Endothelial cell of umbilical vein (primary cell): ENCODE measurements around the gene VMP1. TPM values are rescaled to one million over a fixed set of nuclear protein-coding genes. Genes with fewer than 3 reads are reported as not detected.

ENCODE experiments used
- BruUV-seq: library from RNA; stranded (reverse); fragments of 400-500 nt; replicated peaks from 2 replicates; lab custom pipeline; 2021; lab: Mats Ljungman, UMichigan
- CTCF ChIA-PET: fragments of 300-600, 350-600 bp; sonication (Branson Sonifier 250); formaldehyde crosslinking; loops from one replicate; lab custom pipeline; 2021; ENCODE audit warnings: antibody characterized with exemption, inconsistent platforms; lab: Charles Lee
- POLR2A ChIA-PET: fragments of 300-600, 350-600 bp; sonication (Branson Sonifier 250); formaldehyde crosslinking; loops from one replicate; lab custom pipeline; 2021; ENCODE audit warnings: antibody characterized with exemption, inconsistent platforms; lab: Charles Lee
- DNase-seq: peaks from one replicate; pipeline ENCODE4 v3.0.0-alpha.2; 2011; ENCODE audit warnings: low read depth, low spot score
- FAIRE-seq: peaks from 2 replicates; lab custom pipeline; 2011; peaks lifted over from hg19 to GRCh38; lab: Jason Lieb, UNC
- H2AFZ ChIP-seq: 2 replicates; pipeline ENCODE4 v1.6.0; 2012; ENCODE audit warnings: low read depth, low read length, control low read depth, inconsistent platforms
- H3K27ac ChIP-seq: 2 replicates; pipeline ENCODE4 v1.5.1; 2011; ENCODE audit warnings: low read depth, mild to moderate bottlenecking, control low read depth, low read length, moderate library complexity; ENCODE audit not compliant: insufficient read depth
- H3K27me3 ChIP-seq, 2 experiments: 2 replicates each; pipeline versions ENCODE4 v1.6.0 to v1.6.1; 2011; ENCODE audit warnings: low read length in 2 of 2, mixed read lengths in 1 of 2; ENCODE audit not compliant: control insufficient read depth in 2 of 2, insufficient read depth in 2 of 2
- H3K36me3 ChIP-seq, 2 experiments: 2 replicates in 1 of 2; 3 replicates in 1 of 2; pipeline ENCODE4 v1.5.1; 2011; ENCODE audit warnings: low read length in 2 of 2, mild to moderate bottlenecking in 1 of 2, moderate library complexity in 1 of 2; ENCODE audit not compliant: control insufficient read depth in 2 of 2, insufficient read depth in 2 of 2; ENCODE audit errors: extremely low read depth in 1 of 2
- H3K4me1 ChIP-seq: 3 replicates; pipeline ENCODE4 v1.5.1; 2011; ENCODE audit warnings: mild to moderate bottlenecking, low read length; ENCODE audit not compliant: control insufficient read depth, insufficient read depth; ENCODE audit errors: extremely low read depth
- H3K4me2 ChIP-seq: 2 replicates; pipeline ENCODE4 v1.6.1; 2011; ENCODE audit warnings: low read length, control low read depth, mixed read lengths; ENCODE audit not compliant: insufficient read depth
- H3K4me3 ChIP-seq, 3 experiments: fragments of 200-600 bp in 1 of 3; sonication (generic), shearing (Covaris generic) in 1 of 3; replicated peaks in 1 of 3; 2 replicates each; pipeline ENCODE4 v1.5.1; 2011 to 2016; ENCODE audit warnings: control low read depth in 3 of 3, low read length in 3 of 3, mild to moderate bottlenecking in 2 of 3, inconsistent platforms in 1 of 3, low read depth in 1 of 3, moderate library complexity in 1 of 3; ENCODE audit not compliant: insufficient read depth in 1 of 3
- H3K79me2 ChIP-seq: 2 replicates; pipeline ENCODE4 v1.6.0; 2012; ENCODE audit warnings: low read length, inconsistent platforms; ENCODE audit not compliant: control insufficient read depth, insufficient read depth
- H3K9ac ChIP-seq: replicated peaks from 2 replicates; pipeline ENCODE3; 2011; ENCODE audit warnings: low read length, control low read depth; ENCODE audit not compliant: insufficient read depth; ENCODE audit errors: extremely low read depth
- H3K9me1 ChIP-seq: replicated peaks from 3 replicates; pipeline ENCODE4 v1.6.0; 2011; ENCODE audit warnings: mild to moderate bottlenecking, low read length; ENCODE audit not compliant: control insufficient read depth, insufficient read depth; ENCODE audit errors: extremely low read depth
- H3K9me3 ChIP-seq: replicated peaks from 2 replicates; pipeline ENCODE4 v1.5.1; 2012; ENCODE audit warnings: low read length, inconsistent platforms; ENCODE audit not compliant: control insufficient read depth, insufficient read depth
- H4K20me1 ChIP-seq: replicated peaks from 2 replicates; pipeline ENCODE3; 2011; ENCODE audit warnings: mild to moderate bottlenecking, low read length; ENCODE audit not compliant: control insufficient read depth, insufficient read depth; ENCODE audit errors: extremely low read depth
- CTCF ChIP-seq, 2 donors: IDR thresholded peaks; 1 replicate in 1 of 2; 2 replicates in 1 of 2; pipeline ENCODE4 v1.5.1; 2011; ENCODE audit warnings: low read length in 2 of 2, mild to moderate bottlenecking in 2 of 2, moderate library complexity in 2 of 2, control low read depth in 1 of 2, inconsistent platforms in 1 of 2, low read depth in 1 of 2; ENCODE audit not compliant: insufficient read depth in 1 of 2; ENCODE audit errors: extremely low read depth in 1 of 2
- EZH2 ChIP-seq: IDR thresholded peaks from 2 replicates; pipeline ENCODE4 v1.6.1; 2012; ENCODE audit warnings: borderline replicate concordance, low read depth, mild to moderate bottlenecking, moderate library complexity, low read length, inconsistent platforms; ENCODE audit not compliant: severe bottlenecking
- FOS ChIP-seq: IDR thresholded peaks from 2 replicates; pipeline ENCODE4 v1.6.1; 2011; ENCODE audit warnings: mild to moderate bottlenecking, low read length, moderate library complexity, borderline replicate concordance; ENCODE audit not compliant: insufficient read depth
- GATA2 ChIP-seq: IDR thresholded peaks from 2 replicates; pipeline ENCODE4 v1.7.0; 2011; ENCODE audit warnings: low read depth, mild to moderate bottlenecking, moderate library complexity, mixed read lengths, low read length; ENCODE audit not compliant: insufficient read length, insufficient read depth
- JUN ChIP-seq: IDR thresholded peaks from 2 replicates; pipeline ENCODE4 v1.6.1; 2011; ENCODE audit warnings: borderline replicate concordance, low read depth; ENCODE audit not compliant: insufficient read length, insufficient read depth
- MAX ChIP-seq: IDR thresholded peaks from 2 replicates; pipeline ENCODE4 v1.6.1; 2011; ENCODE audit not compliant: insufficient read depth, insufficient read length
- MYC ChIP-seq: IDR thresholded peaks from one replicate; pipeline ENCODE4 v1.6.1; 2011; ENCODE audit warnings: mild to moderate bottlenecking, low read depth, low read length
- POLR2A ChIP-seq: IDR thresholded peaks from 2 replicates; pipeline ENCODE4 v1.6.1; 2012; ENCODE audit warnings: low read depth, mild to moderate bottlenecking, control low read depth, low read length
- POLR2AphosphoS5 ChIP-seq: IDR thresholded peaks from 2 replicates; pipeline ENCODE4 v1.6.1; 2012; ENCODE audit warnings: low read depth, mild to moderate bottlenecking, control low read depth, low read length, moderate library complexity; ENCODE audit not compliant: insufficient read depth
- dilution Hi-C: fragments of 300-500 bp; cut with MboI; formaldehyde crosslinking; loops from one replicate; pipeline ENCODE4 v1.15.0; 2019; ENCODE audit warnings: low sequenced_read_pairs; ENCODE audit not compliant: extremely low pct_ligation_motif_present
- intact Hi-C: fragments of 100-400 bp; cut with micrococcal nuclease; formaldehyde crosslinking; loops from one replicate; pipeline ENCODE4 v1.10.0; 2022
- polyA plus RNA-seq, 4 experiments: library from polyadenylated mRNA; depleted of rRNA in 3 of 4; stranded (reverse) in 3 of 4; unstranded in 1 of 4; fragments of >200 nt; gene quantifications; 2 replicates each; pipeline versions ENCODE4 v1.2.1 to v1.2.3, GENCODE V29; 2011 to 2012; ENCODE audit warnings: missing spikeins in 1 of 4
- total RNA-seq: library from RNA; stranded (reverse); gene quantifications from 2 replicates; pipeline ENCODE4 v1.2.3, GENCODE V29; 2021

VMP1 gene
- total and polyA plus RNA-seq, 2 donors (not counting 3 experiments of a cell fraction or from before 2014, with no cell fraction given): 138 to 270 TPM

- Histone ChIP-seq H2AFZ (no peak overlapping the region), H3K9me1 (no peaks in the 10 kb centered on the region), H3K9me3 (no peaks in the 10 kb centered on the region), H3K27ac (no peak overlapping the region), H3K4me3 (no peak overlapping the region), H3K4me2 (no peak overlapping the region), H3K36me3 (peaks cover 20 to 64% of the 10 kb centered on the region in 2 experiments), H3K79me2 (peaks cover 26% of the 10 kb centered on the region), H3K4me1 (no peaks in the 10 kb centered on the region), H4K20me1 (no peaks in the 10 kb centered on the region), H3K27me3 (no peaks in the 10 kb centered on the region), H3K9ac (no peak overlapping the region)
- no peak for TF ChIP-seq FOS
- TF ChIP-seq POLR2AphosphoS5: no peak
- TF ChIP-seq CTCF (IDR thresholded peaks at IDR 0.05; ENCODE audit: extremely low read depth in 1 of 2, insufficient read depth in 1 of 2, low read depth in 1 of 2, low read length in 2 of 2): no peak
- TF ChIP-seq EZH2: no peak
- TF ChIP-seq MAX: no peak
- TF ChIP-seq POLR2A: no peak
- TF ChIP-seq JUN: no peak
- no peak for TF ChIP-seq GATA2
- TF ChIP-seq MYC: no peak
- dilution Hi-C loops (no loop called here), intact Hi-C loops (no loop called here)
- ChIA-PET CTCF (interaction anchor here (0.9 to 1.8 kb wide), 3 partner anchors 8 to 176 kb away, joined by 3 to 7 read pairs (median 3); no protein-coding TSS in a partner anchor), POLR2A (interaction anchor here (0.7 kb wide), 1 partner anchor 13 kb away, joined by 3 read pairs; no protein-coding TSS in a partner anchor)
- no peak for FAIRE-seq
- no TSS peak for BruUV-seq
- no peak for DNase-seq
Observed at GRCh38 chr17:59683283-59683682, 24.2 kb upstream of the VMP1 start.
